ENCODE measurements around the gene ITGA5.

The ITGA5 gene

DNA sequence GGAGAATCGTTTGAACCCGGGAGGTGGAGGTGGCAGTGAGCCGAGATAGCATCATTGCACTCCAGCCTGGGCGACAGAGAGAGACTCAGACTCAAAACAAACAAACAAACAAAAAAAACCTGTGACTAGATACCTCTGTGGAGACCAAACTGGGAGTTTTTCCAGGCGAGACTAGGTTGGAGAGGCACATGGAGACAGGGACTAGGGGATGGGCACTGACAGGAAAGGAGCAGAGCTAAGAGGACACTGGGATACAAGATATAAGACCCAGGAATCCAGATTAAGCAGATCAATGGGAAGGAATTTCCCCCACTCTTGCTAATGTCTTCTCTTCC, 4.7 kb upstream of the ITGA5 start:
- Histone ChIP-seq H3K27me3 (replicated peaks; ENCODE audit: control insufficient read depth, insufficient read depth, low read length, poor library complexity, severe bottlenecking) (no peaks in the 10 kb centered on the region), H3K36me3 (ENCODE audit: control insufficient read depth, insufficient read depth, low read length) (no peaks in the 10 kb centered on the region), H3K4me3 (ENCODE audit: insufficient read depth, low read depth, low read length, poor library complexity, severe bottlenecking) (no peak overlapping the region), H3K9me3 (ENCODE audit: control insufficient read depth, low read length) (no peaks in the 10 kb centered on the region), H3K4me1 (ENCODE audit: control insufficient read depth, insufficient read depth, low read length, poor library complexity, severe bottlenecking) (peaks cover 13% of the 10 kb centered on the region), H3K27ac (ENCODE audit: insufficient read depth, low read length, poor library complexity, severe bottlenecking) (no peak overlapping the region)
- DNase-seq, result no peak

DNA sequence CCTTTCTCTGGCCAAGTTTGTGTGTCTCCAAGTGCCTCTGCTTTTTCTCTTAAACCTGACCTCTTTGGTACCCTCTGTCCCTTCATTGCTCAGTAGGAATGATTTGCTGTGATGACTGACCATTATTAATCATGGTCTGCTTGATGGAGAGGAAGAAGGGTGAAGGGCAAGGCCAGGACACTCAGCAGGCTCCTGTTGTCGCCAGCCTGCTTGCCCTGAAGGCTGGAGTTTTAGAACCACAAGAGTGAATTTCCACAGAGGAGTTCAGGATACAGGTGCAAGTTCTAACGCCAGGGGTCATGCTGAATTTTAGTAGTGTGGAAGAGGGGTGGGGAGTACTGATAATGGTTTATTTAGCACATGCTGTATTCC, 2.8 kb upstream of the ITGA5 start:
- H3K9me3 ChIP-seq (ENCODE audit: control insufficient read depth, low read length), result no peaks in the 10 kb centered on the region
- H3K4me3 ChIP-seq (ENCODE audit: insufficient read depth, low read depth, low read length, poor library complexity, severe bottlenecking), result no peak overlapping the region
- no peak for DNase-seq
- H3K36me3 ChIP-seq (ENCODE audit: control insufficient read depth, insufficient read depth, low read length), result no peaks in the 10 kb centered on the region
- H3K27ac ChIP-seq (ENCODE audit: insufficient read depth, low read length, poor library complexity, severe bottlenecking), result no peak overlapping the region
- no peaks in the 10 kb centered on the region for H3K27me3 ChIP-seq (replicated peaks; ENCODE audit: control insufficient read depth, insufficient read depth, low read length, poor library complexity, severe bottlenecking)
- peaks cover 18% of the 10 kb centered on the region for H3K4me1 ChIP-seq (ENCODE audit: control insufficient read depth, insufficient read depth, low read length, poor library complexity, severe bottlenecking)

DNA sequence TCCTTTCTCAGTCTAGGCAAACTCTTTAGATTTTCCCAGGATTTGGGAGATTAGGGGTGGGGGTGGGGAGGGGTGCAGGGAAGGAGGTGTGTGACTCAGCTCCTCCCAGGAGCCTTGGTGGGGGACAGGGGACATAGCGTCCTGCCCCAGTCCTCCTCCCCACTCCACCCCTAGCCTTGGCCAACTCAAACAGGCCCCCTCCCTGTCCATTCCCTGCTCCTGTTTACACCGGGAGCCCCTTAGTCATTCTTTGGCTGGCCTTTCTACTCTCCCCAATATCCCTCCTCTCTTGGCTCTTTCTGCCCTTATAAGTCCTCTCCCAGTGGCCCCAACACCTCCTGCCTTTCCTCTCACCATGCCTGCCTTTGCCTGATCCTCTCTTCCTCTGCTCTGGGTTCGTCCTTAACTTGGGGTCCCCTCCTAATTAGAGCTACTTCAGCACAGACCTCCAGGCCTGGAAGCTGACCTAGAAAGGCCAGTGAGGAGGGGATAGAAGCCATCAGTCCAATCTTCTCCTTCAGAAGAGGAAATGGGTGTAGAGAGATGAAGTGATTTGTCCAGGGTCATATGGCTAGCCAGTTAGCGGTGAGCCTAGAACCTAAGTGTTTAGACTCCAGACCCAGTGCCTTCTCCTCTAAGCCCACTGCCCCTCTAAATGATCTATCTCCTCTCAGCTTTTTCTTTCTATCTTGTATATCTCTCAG, 2.3 kb upstream of the ITGA5 start:
- H3K4me3 ChIP-seq (ENCODE audit: insufficient read depth, low read depth, low read length, poor library complexity, severe bottlenecking), result no peak overlapping the region
- no peaks in the 10 kb centered on the region for H3K36me3 ChIP-seq (ENCODE audit: control insufficient read depth, insufficient read depth, low read length)
- no peaks in the 10 kb centered on the region for H3K9me3 ChIP-seq (ENCODE audit: control insufficient read depth, low read length)
- H3K4me1 ChIP-seq (ENCODE audit: control insufficient read depth, insufficient read depth, low read length, poor library complexity, severe bottlenecking), result peaks cover 23% of the 10 kb centered on the region
- no peak overlapping the region for H3K27ac ChIP-seq (ENCODE audit: insufficient read depth, low read length, poor library complexity, severe bottlenecking)
- DNase-seq, result no peak
- H3K27me3 ChIP-seq (replicated peaks; ENCODE audit: control insufficient read depth, insufficient read depth, low read length, poor library complexity, severe bottlenecking), result no peaks in the 10 kb centered on the region

- Histone ChIP-seq H3K27ac (ENCODE audit: insufficient read depth, low read length, poor library complexity, severe bottlenecking) (no peak overlapping the region), H3K4me3 (ENCODE audit: insufficient read depth, low read depth, low read length, poor library complexity, severe bottlenecking) (no peak overlapping the region), H3K9me3 (ENCODE audit: control insufficient read depth, low read length) (no peaks in the 10 kb centered on the region), H3K4me1 (ENCODE audit: control insufficient read depth, insufficient read depth, low read length, poor library complexity, severe bottlenecking) (peaks cover 26% of the 10 kb centered on the region), H3K36me3 (ENCODE audit: control insufficient read depth, insufficient read depth, low read length) (no peaks in the 10 kb centered on the region), H3K27me3 (replicated peaks; ENCODE audit: control insufficient read depth, insufficient read depth, low read length, poor library complexity, severe bottlenecking) (no peaks in the 10 kb centered on the region)
- DNase-seq, result no peak
Measured at GRCh38 chr12:54420766-54421144, 1.7 kb upstream of the ITGA5 start.

DNA sequence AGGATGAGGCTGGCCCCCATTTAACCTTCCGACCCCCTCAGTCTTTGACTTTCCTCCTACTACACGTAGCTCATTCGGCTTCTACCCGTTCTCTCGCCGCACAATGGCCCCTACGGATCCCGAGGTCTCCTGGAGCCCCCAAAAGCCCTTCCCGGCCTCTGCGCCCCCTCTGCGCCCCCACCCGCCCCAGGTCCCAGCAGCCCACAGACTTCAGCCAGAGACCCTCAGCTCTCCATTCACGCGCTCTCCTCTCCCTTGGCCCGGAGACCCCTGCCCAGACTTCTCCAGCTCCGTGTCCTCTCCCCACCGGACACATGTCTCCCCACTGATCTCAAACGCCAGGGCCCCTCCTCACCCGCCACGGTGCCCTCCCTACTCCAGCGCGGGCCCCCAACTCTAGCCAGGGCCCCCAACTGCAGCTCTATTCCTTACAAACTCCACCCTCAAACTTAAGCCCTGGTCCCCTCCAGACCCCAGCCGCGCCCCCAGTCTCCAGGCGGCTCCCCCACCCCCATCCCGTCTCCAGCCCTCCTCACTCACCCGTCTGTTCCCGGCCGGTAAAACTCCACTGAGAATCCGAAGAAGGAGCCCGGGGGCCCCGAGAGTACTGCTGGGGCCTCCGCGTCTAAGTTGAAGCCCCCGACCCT, 502 bp downstream of the ITGA5 start:
- DNase-seq, result no peak
- H3K36me3 ChIP-seq (ENCODE audit: control insufficient read depth, insufficient read depth, low read length), result no peaks in the 10 kb centered on the region
- peaks cover 45% of the 10 kb centered on the region for H3K4me1 ChIP-seq (ENCODE audit: control insufficient read depth, insufficient read depth, low read length, poor library complexity, severe bottlenecking)
- H3K27me3 ChIP-seq (replicated peaks; ENCODE audit: control insufficient read depth, insufficient read depth, low read length, poor library complexity, severe bottlenecking), result no peaks in the 10 kb centered on the region
- H3K4me3 ChIP-seq (ENCODE audit: insufficient read depth, low read depth, low read length, poor library complexity, severe bottlenecking), result peak overlapping the region; percentile 100
- H3K9me3 ChIP-seq (ENCODE audit: control insufficient read depth, low read length), result no peaks in the 10 kb centered on the region
- H3K27ac ChIP-seq (ENCODE audit: insufficient read depth, low read length, poor library complexity, severe bottlenecking), result peak overlapping the region; percentile 94

DNA sequence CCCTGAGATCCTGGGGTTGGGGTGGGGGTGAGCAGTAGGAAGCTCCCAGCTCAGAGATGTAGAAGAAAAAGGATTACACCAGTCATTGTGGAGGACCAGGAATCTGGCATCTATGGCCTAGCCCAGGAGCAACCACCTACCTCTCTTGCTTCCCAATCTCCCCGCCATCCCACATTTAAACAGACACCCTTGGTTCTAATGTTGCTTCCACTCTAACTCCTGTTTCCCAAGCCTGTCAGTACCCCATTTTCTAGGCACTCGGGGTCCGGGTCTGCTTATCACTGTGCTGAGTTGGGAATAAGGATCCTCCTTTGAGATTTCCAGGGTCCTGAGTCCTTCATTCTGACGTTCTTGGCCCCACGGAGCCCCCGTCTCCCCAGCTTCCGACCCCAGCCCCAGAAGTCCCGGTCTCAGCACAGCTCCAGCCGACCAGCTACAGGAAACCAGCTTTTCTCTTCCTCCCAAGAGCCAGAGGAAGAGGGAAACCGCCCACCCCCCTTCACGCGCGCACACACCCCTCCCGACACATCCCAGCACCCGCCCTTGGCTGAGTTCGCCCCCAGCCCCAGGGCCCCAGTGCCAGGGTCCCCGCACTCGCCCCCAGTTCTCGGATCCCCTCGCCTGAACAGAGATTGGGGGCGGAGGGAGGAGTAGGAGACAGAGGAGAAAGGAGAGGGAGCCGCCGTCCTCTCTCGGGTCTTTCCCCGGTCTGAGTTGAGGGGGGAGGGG, 1.2 kb downstream of the ITGA5 start:
- peak in 1 of 3 donors; percentile 28 for DNase-seq
- no peaks in the 10 kb centered on the region for H3K36me3 ChIP-seq (ENCODE audit: control insufficient read depth, insufficient read depth, low read length)
- peaks cover 52% of the 10 kb centered on the region for H3K4me1 ChIP-seq (ENCODE audit: control insufficient read depth, insufficient read depth, low read length, poor library complexity, severe bottlenecking)
- H3K27me3 ChIP-seq (replicated peaks; ENCODE audit: control insufficient read depth, insufficient read depth, low read length, poor library complexity, severe bottlenecking), result no peaks in the 10 kb centered on the region
- H3K9me3 ChIP-seq (ENCODE audit: control insufficient read depth, low read length), result no peaks in the 10 kb centered on the region
- peak overlapping the region; percentile 94 for H3K27ac ChIP-seq (ENCODE audit: insufficient read depth, low read length, poor library complexity, severe bottlenecking)
- H3K4me3 ChIP-seq (ENCODE audit: insufficient read depth, low read depth, low read length, poor library complexity, severe bottlenecking), result peak overlapping the region; percentile 100

- peak overlapping the region; percentile 100 for H3K4me3 ChIP-seq (ENCODE audit: insufficient read depth, low read depth, low read length, poor library complexity, severe bottlenecking)
- H3K27ac ChIP-seq (ENCODE audit: insufficient read depth, low read length, poor library complexity, severe bottlenecking), result peak overlapping the region; percentile 94
- H3K36me3 ChIP-seq (ENCODE audit: control insufficient read depth, insufficient read depth, low read length), result no peaks in the 10 kb centered on the region
- no peaks in the 10 kb centered on the region for H3K27me3 ChIP-seq (replicated peaks; ENCODE audit: control insufficient read depth, insufficient read depth, low read length, poor library complexity, severe bottlenecking)
- DNase-seq, result no peak
- peaks cover 62% of the 10 kb centered on the region for H3K4me1 ChIP-seq (ENCODE audit: control insufficient read depth, insufficient read depth, low read length, poor library complexity, severe bottlenecking)
- no peaks in the 10 kb centered on the region for H3K9me3 ChIP-seq (ENCODE audit: control insufficient read depth, low read length)
Measured at GRCh38 chr12:54416687-54417603, 2.1 kb downstream of the ITGA5 start.

DNA sequence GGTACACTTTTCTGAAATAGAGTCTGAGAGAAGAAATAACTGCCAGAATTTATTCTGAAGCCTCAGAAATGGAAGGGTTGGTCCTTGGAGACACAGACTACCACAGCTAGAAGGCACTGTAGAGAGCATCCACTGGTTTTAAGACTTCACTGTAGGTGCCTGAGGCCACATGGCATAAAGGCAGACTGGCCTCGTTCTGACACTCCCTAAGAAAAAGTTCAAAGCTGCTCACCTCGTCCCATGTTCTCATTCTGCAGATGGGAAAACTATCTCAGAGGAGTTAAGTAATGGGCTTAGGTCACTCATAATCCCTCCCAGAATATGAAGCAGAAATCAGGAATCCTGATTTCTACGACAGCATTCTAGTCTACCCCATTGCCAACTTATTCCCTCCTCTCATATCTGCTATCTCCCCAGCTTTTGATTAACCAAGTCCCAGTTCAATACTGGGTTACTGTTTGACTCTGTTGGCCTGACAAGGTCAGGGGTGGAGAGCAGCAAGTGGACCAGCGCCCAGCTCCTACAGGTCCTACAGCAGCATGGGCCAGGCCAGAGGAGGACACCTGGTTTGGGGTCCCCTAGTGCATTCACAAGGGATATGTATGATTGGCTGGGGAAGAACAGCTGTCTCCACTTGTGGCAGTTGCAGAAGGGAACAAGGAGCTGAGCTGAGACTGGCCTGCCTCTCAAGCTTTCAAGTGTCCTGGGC, 3.7 kb downstream of the ITGA5 start:
- DNase-seq, result no peak
- H3K4me1 ChIP-seq (ENCODE audit: control insufficient read depth, insufficient read depth, low read length, poor library complexity, severe bottlenecking), result peaks cover 69% of the 10 kb centered on the region
- H3K9me3 ChIP-seq (ENCODE audit: control insufficient read depth, low read length), result no peaks in the 10 kb centered on the region
- H3K27ac ChIP-seq (ENCODE audit: insufficient read depth, low read length, poor library complexity, severe bottlenecking), result peak overlapping the region; percentile 56
- no peak overlapping the region for H3K4me3 ChIP-seq (ENCODE audit: insufficient read depth, low read depth, low read length, poor library complexity, severe bottlenecking)
- H3K36me3 ChIP-seq (ENCODE audit: control insufficient read depth, insufficient read depth, low read length), result peaks cover 4% of the 10 kb centered on the region
- no peaks in the 10 kb centered on the region for H3K27me3 ChIP-seq (replicated peaks; ENCODE audit: control insufficient read depth, insufficient read depth, low read length, poor library complexity, severe bottlenecking)
